ENCODE data around the gene PLEKHA7.

Gene PLEKHA7

GRCh38 chr11:16883174-16883573 lies 131.0 kb downstream of the PLEKHA7 start:
- no peak for DNase-seq (ENCODE audit: low read depth in 3 of 3)

- no peak for DNase-seq (ENCODE audit: low read depth in 3 of 3)
Observed at GRCh38 chr11:16881766-16882165, 132.4 kb downstream of the PLEKHA7 start.

GRCh38 chr11:16881074-16881709 lies 133.0 kb downstream of the PLEKHA7 start:
- no peak for DNase-seq (ENCODE audit: low read depth in 3 of 3)

GRCh38 chr11:16880184-16880801 lies 133.9 kb downstream of the PLEKHA7 start:
- no peak for DNase-seq (ENCODE audit: low read depth in 3 of 3)

GRCh38 chr11:16879690-16880089 lies 134.5 kb downstream of the PLEKHA7 start:
- DNase-seq (ENCODE audit: low read depth in 3 of 3) = no peak

GRCh38 chr11:16876837-16877236 lies 137.4 kb downstream of the PLEKHA7 start:
- no peak for DNase-seq (ENCODE audit: low read depth in 3 of 3)

GRCh38 chr11:16876053-16876752 lies 138.0 kb downstream of the PLEKHA7 start:
- no peak for DNase-seq (ENCODE audit: low read depth in 3 of 3)

- DNase-seq (ENCODE audit: low read depth in 3 of 3) = no peak
Observed at GRCh38 chr11:16874275-16874975, 139.8 kb downstream of the PLEKHA7 start.

GRCh38 chr11:16873289-16873688 lies 140.9 kb downstream of the PLEKHA7 start:
- DNase-seq (ENCODE audit: low read depth in 3 of 3) = no peak

GRCh38 chr11:16871368-16871767 lies 142.8 kb downstream of the PLEKHA7 start:
- DNase-seq (ENCODE audit: low read depth in 3 of 3) = no peak

GRCh38 chr11:16867097-16867496 lies 147.1 kb downstream of the PLEKHA7 start:
- DNase-seq (ENCODE audit: low read depth in 3 of 3) = no peak

GRCh38 chr11:16864428-16864827 lies 149.8 kb downstream of the PLEKHA7 start:
- DNase-seq (ENCODE audit: low read depth in 3 of 3) = peak; percentile 3 to 22 (median 16)

- no peak for DNase-seq (ENCODE audit: low read depth in 3 of 3)
Observed at GRCh38 chr11:16863389-16863788, 150.8 kb downstream of the PLEKHA7 start.

- DNase-seq (ENCODE audit: low read depth in 3 of 3) = no peak
Observed at GRCh38 chr11:16862726-16863125, 151.5 kb downstream of the PLEKHA7 start.

- no peak for DNase-seq (ENCODE audit: low read depth in 3 of 3)
Observed at GRCh38 chr11:16861862-16862261, 152.4 kb downstream of the PLEKHA7 start.

- DNase-seq (ENCODE audit: low read depth in 3 of 3) = no peak
Observed at GRCh38 chr11:16860617-16861016, 153.6 kb downstream of the PLEKHA7 start.

GRCh38 chr11:16859651-16860050 lies 154.6 kb downstream of the PLEKHA7 start:
- no peak for DNase-seq (ENCODE audit: low read depth in 3 of 3)

- DNase-seq (ENCODE audit: low read depth in 3 of 3) = no peak
Observed at GRCh38 chr11:16857186-16857585, 157.0 kb downstream of the PLEKHA7 start.

- no peak for DNase-seq (ENCODE audit: low read depth in 3 of 3)
Observed at GRCh38 chr11:16856022-16856471, 158.2 kb downstream of the PLEKHA7 start.

- DNase-seq (ENCODE audit: low read depth in 3 of 3) = no peak
Observed at GRCh38 chr11:16854979-16855378, 159.2 kb downstream of the PLEKHA7 start.

- DNase-seq (ENCODE audit: low read depth in 3 of 3) = no peak
Observed at GRCh38 chr11:16853859-16854258, 160.4 kb downstream of the PLEKHA7 start.

- no peak for DNase-seq (ENCODE audit: low read depth in 3 of 3)
Observed at GRCh38 chr11:16853266-16853665, 160.9 kb downstream of the PLEKHA7 start.

Data from stimulated activated CD4-positive, alpha-beta T cell treated with anti-CD3 and anti-CD28 coated beads, TNF-alpha, amount 100 ng/mL, for 24 hours (primary cell).